Measurements from ENCODE around the gene TAF4.

DNA sequence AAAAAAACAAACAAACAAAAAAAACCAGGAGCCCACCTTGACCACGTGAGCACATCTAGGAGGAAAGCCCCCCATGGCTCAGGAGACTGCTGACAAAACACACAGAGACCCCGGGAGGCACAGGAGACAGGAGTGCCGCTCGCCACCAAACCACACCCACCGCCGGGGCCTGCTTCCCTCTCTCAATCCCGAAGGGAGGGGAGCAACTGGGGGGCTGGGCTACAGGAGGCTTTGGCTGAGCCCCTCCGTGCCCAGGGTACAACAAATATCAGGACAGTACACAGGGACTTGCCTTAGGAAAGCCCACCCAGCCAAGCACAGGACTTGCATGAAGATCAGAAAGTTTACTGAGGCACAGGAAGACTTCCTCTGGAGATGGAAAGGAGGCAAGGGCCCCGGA lies 102.5 kb downstream of the TAF4 start:
- TF ChIP-seq, protein P1, sequence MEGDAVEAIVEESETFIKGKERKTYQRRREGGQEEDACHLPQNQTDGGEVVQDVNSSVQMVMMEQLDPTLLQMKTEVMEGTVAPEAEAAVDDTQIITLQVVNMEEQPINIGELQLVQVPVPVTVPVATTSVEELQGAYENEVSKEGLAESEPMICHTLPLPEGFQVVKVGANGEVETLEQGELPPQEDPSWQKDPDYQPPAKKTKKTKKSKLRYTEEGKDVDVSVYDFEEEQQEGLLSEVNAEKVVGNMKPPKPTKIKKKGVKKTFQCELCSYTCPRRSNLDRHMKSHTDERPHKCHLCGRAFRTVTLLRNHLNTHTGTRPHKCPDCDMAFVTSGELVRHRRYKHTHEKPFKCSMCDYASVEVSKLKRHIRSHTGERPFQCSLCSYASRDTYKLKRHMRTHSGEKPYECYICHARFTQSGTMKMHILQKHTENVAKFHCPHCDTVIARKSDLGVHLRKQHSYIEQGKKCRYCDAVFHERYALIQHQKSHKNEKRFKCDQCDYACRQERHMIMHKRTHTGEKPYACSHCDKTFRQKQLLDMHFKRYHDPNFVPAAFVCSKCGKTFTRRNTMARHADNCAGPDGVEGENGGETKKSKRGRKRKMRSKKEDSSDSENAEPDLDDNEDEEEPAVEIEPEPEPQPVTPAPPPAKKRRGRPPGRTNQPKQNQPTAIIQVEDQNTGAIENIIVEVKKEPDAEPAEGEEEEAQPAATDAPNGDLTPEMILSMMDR (IDR thresholded peaks at IDR 0.05) = no peak
- TF ChIP-seq POLR2A (IDR thresholded peaks at IDR 0.05) = no peak
